Ishikawa (cell line): ENCODE results near the gene CTNNBL1.

Source experiments
- CEBPB ChIP-seq: IDR thresholded peaks from 2 replicates; pipeline ENCODE4 v1.6.1; 2012
- CREB1 ChIP-seq: IDR thresholded peaks from 2 replicates; pipeline ENCODE4 v1.6.1; 2012; ENCODE audit warnings: low read depth
- EGR1 ChIP-seq: IDR thresholded peaks from 2 replicates; pipeline ENCODE4 v1.6.1; 2012
- EP300 ChIP-seq: IDR thresholded peaks from 2 replicates; pipeline ENCODE4 v1.6.1; 2012; ENCODE audit warnings: borderline replicate concordance
- FOXM1 ChIP-seq: IDR thresholded peaks from 2 replicates; pipeline ENCODE4 v1.6.1; 2012; ENCODE audit warnings: low read depth, borderline replicate concordance
- MAX ChIP-seq: IDR thresholded peaks from 2 replicates; pipeline ENCODE4 v1.6.1; 2012
- RAD21 ChIP-seq: IDR thresholded peaks from 2 replicates; pipeline ENCODE4 v1.6.1; 2012; ENCODE audit warnings: low read depth
- REST ChIP-seq: IDR thresholded peaks from 2 replicates; pipeline ENCODE4 v1.6.1; 2012; ENCODE audit warnings: low read depth, mild to moderate bottlenecking
- TAF1 ChIP-seq: IDR thresholded peaks from 2 replicates; pipeline ENCODE4 v1.6.1; 2012; ENCODE audit warnings: low read depth, mild to moderate bottlenecking
- TCF12 ChIP-seq: IDR thresholded peaks from 2 replicates; pipeline ENCODE4 v1.6.1; 2012; ENCODE audit warnings: low read depth
- USF1 ChIP-seq: IDR thresholded peaks from 2 replicates; pipeline ENCODE4 v1.6.1; 2012
- YY1 ChIP-seq: IDR thresholded peaks from 2 replicates; pipeline ENCODE4 v1.6.1; 2012; ENCODE audit warnings: low read depth
- ZBTB7A ChIP-seq: IDR thresholded peaks from 2 replicates; pipeline ENCODE4 v1.6.1; 2012; ENCODE audit warnings: low read depth

GRCh38 chr20:37757550-37757949, 63.7 kb downstream of the CTNNBL1 start:
- no peak for TF ChIP-seq EP300
- TF ChIP-seq YY1: no peak
- no peak for TF ChIP-seq USF1
- no peak for TF ChIP-seq TAF1
- TF ChIP-seq RAD21: no peak
- no peak for TF ChIP-seq REST
- TF ChIP-seq CEBPB: no peak
- TF ChIP-seq CREB1: no peak
- TF ChIP-seq ZBTB7A: no peak
- no peak for TF ChIP-seq TCF12
- TF ChIP-seq EGR1: no peak
- TF ChIP-seq MAX: no peak
- TF ChIP-seq FOXM1: no peak
